Hematopoietic multipotent progenitor cell treated with erythropoietin and hydrocortisone succinate and interleukin-3 and kit ligand, for 6 days (in vitro differentiated cells): ENCODE data around the gene PTN.

ENCODE experiments used
- DNase-seq: peaks from one replicate; pipeline ENCODE4 v3.0.0-alpha.2; 2015

Gene PTN, protein sequence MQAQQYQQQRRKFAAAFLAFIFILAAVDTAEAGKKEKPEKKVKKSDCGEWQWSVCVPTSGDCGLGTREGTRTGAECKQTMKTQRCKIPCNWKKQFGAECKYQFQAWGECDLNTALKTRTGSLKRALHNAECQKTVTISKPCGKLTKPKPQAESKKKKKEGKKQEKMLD

DNA sequence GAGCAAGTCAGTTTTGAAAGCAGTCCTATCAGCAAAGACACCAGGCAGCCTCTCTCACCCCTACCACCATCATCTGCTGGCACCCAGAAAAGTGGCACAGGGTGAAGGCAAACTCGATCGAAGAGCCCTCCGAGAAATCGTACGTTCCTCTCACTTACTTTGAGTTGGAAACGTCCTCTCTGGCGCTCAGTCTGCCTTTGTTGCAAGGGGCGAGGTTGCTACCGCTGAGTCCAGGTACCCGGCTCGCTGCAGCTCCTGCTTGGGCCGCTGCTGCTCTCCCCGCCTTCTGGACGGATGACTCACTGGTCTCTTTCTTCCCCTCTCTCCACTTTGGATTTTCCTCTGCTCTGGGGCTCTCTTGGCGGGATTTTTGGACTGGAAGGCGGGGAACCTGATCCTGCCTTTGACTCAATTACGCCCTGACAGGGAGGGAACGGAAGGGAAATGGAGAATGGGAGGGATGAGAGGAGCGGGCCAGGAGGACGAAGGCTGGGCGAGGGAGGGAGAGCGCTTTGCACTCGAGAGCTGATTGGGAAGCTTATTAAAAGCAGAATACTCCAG, at the start of gene PTN:
PTN (minus strand) TSS at position 453 of the 561 bp plus-strand sequence. CDS start 88,760 bp downstream, outside the sequence.
- no peak for DNase-seq

DNA sequence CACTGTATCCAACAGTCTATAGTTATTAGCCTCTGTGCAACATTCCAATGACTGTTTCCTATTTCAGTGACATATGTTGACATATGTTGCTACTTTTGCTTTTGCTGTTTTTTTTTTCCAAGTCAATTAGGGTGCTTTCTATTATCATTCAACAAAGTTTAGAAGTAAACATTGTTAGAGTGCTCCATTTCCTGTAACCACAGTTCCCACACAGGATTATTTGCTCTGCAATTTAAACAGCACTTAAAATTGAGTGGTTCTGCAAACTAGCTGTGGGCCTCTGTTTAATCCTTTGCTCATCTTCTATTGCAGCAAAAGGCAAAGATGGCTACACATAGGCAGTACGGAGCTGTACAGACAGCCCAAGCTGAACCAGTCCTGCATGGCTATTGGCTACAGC, 46.5 kb upstream of the PTN start:
- no peak for DNase-seq

DNA sequence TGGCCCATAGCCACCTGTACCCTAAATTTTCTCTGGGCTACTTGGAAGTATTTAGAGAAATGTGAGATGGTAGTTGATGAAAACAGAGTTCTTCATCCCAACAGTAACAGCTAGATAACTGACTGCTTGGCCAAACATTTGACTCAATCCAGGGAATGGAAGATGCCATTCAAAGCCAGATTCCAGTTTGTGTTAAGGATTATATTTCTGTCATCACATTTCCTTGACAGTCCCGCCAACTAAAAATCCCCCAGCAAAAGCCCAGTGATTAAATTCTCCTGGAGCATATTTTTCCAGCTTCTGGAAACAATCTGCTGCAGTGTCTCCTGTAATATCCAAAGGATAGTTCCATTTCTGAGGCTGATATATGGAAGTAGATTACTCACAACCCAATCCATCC, 45.4 kb upstream of the PTN start:
- no peak for DNase-seq

DNA sequence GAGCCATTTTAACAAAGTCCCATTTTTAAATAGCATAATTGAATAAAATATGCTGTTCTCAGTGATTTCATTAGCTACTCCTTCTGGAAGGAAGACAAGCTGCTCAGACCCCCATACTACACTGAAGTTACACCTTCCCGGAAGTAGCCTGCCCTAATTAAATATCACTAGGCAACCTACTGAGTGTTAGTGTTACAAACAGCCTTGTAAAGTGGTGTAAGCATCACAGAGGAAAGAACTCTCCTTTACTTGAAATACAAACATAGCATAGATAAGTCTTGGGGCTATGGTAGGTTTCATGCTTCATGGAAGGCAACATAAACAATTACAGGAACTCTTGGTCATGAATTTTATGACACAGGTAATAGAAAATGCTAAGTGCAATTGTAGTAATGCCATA, 43.4 kb upstream of the PTN start:
- DNase-seq, result no peak

DNA sequence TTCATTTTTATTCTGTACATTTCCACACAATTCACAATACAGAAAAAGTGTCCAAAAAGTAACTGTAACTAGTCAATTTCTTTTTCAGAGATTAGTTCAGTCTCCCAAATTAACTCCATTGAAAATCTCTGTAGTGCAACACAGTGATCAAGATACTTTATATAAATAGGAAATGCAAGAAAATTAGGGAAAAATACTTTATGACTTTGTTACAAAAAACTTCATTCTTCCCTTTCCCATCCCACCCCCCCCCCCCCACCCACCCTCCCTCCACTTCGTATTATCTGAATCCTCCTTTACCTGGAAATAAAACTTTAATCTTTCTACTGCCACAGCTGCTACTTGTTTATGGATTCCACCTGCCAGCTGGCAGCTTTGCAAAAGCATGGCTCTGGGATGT, 37.5 kb upstream of the PTN start:
- no peak for DNase-seq

DNA sequence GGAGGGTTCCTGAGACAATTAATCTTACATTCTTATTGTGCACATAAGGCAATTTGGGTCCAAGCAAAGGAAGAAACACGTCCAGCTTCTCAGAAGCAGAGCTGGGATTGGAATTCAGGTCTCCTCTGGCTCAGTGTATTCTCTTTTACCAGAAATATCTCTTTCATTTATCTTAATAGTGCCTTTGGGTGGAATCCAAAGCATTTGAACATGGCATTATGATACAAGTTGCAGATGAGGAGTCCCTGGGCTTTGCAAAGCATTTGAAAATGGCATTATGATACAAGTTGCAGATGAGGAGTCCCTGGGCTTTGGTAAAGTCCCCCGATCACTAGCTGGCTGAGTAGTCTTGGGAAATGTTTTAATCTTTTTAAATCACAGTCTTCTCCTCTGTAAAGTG, 30.0 kb upstream of the PTN start:
- no peak for DNase-seq

DNA sequence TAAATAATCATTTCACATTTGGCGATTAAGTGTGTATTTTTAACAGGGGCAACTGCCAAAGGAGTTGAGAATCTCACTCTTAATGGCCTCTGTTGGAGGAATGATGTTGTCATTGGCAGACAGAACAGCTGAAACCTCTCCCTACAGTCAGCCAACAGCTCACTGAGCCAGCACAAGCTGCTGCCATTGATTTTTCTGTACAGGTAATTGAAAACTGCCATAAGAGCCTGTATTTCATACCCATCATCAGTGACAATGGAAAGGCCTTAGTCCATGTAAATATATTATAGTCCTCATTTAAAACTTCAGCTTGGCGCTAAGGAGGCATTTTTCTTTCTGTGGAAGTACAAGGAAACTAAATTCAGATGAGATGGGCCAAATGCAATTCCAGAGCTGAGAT, 28.1 kb upstream of the PTN start:
- no peak for DNase-seq

DNA sequence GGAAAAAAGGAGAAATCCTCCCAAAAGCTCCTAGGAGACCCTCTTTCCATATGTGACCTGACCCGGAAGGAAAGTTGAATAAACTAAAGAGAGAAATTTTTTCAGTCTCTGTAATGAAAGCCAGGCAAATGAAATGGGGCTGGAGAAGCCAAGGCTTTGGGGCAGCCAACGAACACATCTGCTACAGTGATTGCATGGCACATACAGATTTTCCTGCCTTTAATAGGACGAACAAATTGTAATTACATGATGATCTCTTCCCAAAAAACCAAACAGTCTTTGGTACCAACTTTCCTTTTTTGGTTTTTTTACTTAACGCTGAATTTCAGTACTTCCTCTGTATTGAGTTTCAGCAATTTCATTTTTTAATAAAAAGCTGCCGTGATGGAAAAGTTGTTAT, 23.5 kb upstream of the PTN start:
- no peak for DNase-seq

DNA sequence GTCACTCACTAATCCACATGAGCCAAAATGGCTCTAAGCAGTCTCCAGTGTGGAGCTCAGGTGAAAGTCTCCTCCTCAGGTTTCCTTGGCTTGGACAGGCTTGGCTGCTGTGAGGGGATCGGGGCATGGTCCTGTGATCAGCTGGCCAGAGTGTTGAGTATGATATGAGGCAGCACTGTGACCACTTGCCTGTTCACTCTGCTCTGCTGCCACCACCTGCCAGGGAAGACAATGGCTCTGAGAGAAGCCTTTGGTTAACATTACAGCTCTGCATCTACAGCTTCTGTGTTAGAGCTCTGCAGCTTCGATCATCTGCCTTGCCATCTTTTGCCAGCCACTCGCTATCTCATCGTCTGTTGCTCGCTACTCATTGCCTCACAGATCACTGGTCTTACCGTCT, 20.1 kb upstream of the PTN start:
- DNase-seq, result no peak

DNA sequence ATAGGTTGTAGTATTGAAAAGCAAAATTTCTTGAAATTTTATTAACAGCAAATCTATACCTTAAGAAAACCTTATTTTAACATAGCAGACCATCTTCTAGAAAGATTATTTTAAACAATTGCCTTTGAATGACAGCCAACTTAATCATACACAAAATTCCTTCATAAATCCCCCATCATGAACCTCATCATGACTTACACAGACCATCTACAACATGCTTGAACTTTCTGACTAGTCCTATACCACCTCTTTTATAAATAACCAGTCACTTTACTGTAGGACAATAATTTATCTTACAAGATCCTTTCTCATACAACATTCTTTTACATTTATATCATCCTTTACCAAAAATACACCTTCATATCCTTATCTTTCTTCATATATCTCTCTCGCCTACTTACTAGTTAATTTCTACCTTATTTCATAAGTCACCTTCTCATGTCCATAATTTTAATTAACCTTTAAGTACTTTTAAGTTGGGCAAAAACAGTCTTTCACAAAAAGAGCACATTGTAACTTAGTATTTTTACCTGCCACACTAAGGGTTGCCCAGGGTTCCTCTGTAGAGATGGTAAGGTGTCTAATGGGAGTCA, 16.6 kb upstream of the PTN start:
- peak; percentile 22 for DNase-seq

DNA sequence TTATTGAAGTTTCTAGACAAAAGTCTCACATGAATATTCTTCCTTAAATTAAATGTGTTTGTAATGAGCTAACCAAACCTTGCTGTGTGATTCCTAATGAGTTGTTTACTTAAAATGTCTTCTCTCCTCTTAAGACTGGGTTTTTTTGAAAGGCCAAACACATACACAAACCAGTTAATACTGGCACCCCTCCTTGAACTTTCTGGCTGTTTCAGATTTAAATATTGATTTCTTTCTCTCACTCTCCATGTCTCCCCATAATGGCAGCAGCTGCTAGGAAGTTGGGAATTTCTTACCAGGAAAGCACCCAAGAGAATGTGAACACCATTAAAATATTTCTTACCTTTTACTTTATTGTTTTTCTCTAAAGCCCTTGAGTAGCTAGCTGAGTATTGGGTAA, 11.4 kb upstream of the PTN start:
- no peak for DNase-seq

DNA sequence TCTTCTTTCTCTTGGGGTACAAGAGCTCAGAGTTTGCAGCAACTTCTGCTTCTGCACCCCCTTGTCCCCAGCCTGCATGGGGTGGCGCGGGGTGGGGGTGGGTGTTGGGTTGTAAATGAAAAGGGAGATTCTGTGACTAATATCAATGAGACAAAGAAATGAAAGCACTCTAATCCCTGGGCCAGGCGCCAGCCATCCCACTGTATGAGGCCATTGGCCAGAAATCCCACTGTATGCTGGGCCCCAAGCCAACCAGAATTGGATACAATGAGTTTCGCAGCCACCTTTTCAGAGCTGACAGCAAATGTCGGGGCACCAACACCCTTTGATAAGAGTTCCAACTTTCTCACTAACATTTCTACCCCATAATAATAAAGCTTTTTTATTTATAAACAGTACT, 10.9 kb upstream of the PTN start:
- no peak for DNase-seq

DNA sequence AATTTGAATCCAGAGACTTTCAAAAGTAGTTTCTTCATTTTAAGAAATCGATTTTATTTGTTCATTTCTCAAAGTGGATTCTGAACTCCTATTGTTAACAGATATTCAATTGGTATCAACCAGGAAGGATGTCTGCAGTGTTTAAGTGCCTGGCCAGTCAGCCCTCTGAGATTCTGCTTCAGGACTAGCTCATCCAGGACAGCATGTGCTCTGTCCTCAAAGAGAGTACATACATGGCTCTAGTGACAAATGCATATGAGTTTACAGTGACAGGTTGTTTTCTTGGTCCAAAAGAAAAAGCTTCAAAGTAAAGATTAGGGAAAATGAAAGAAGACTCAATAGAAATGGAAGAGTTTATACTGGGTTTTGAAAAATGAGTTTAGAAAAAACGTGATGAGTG, 8.4 kb upstream of the PTN start:
- no peak for DNase-seq

DNA sequence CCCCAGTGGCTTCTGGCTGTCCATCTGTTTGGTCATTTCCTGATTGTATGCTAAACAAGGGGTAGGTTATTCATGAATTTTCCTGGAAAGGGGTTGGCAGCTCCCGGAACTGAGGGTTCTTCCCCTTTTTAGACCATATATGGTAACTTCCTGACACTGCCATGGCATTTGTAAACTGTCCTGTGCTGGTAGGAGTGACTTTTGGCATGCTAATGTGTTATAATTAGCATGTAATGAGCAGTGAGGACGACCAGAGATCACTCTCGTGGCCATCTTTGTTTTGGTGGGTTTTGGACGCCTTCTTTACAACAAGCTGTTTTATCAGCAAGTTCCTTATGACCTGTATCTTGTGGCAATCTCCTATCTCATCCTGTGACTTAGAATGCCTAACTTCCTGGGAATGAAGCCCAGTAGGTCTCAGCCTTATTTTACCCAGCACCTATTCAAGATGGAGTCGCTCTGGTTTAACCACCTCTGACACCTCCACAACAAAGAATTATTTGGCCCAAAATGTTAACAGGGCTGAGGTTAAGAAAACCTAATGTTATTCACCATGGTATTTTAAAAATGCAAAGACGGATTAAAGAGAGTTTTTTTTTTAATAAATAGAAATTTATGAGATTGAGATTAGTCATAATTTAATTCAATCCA, 2.4 kb upstream of the PTN start:
- DNase-seq, result no peak

DNA sequence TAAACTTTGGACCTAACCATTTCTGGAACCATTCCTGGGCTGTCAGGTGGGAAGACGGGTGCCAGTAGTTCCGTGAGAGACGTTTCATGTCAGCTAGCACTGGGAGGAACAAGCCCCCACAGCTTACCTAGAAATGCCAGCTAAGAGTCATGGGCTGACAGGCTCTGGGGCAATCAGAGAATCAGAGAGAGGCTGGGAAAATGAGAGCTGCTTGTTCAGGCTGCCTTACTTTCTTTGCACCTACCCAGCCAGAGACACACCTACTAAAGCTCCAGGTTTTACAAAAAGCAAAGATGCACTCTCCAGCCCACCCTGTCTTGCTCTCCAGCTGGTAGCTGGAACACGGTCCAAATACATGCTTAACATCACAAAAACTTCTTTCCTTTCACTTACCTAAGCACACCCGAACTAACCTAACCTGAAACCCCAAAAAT, 688 bp downstream of the PTN start:
- DNase-seq, result no peak

DNA sequence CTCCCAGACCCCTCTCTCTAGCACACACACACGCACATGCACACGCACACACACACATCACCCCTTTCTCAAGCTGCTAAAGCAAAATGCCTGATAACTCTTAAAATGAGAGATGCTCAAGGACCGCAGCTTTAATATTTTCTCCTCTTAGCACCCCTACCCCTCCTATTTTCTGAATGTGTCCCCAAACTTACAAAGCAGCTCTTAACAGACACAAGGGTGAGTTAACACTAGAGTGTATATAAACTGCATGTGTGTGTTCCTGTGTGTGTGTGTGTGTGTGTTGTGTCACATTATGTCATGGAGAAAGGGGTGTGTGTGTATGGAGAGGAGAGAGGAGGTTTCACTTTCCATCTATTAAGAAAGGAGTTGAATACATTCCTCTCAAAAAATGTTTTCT, 1.3 kb downstream of the PTN start:
- no peak for DNase-seq

DNA sequence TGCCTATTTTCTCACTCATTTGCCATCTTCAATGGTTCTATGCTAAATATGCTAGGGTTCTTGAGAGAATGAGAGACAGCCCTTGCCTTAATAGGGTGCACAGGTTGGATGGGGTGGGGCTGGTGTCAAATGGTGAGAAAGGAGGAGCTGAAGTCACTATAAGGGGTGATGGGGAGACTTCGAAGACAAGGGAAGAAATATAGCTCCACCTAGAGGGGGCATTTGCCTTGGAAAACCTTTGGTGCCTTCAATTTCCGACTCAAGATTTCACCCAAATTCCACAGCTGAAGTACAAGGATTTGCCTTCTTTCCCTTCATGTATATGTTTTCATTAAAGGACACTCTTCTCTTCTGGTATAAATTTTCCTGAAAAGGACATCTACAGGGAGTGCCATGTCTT, 5.6 kb downstream of the PTN start:
- no peak for DNase-seq

DNA sequence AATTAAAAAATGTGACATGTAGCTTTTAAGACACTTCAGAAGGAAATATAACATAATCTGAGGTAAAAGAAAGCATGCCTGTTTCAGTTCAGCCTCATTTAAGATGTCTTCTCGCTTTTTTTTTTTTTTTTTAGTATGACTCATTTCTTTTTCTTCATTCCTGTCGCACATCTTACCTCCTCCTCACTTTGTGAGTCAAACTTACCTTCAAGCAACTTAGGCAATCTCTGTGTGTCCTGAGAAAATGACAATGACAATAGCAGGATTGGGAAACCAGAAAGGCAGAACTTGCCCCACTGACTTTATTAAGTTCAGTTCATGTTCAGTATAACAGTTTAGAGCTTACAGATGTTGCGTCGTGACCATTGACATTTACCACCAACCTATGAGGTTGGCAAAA, 7.7 kb downstream of the PTN start:
- DNase-seq, result no peak

DNA sequence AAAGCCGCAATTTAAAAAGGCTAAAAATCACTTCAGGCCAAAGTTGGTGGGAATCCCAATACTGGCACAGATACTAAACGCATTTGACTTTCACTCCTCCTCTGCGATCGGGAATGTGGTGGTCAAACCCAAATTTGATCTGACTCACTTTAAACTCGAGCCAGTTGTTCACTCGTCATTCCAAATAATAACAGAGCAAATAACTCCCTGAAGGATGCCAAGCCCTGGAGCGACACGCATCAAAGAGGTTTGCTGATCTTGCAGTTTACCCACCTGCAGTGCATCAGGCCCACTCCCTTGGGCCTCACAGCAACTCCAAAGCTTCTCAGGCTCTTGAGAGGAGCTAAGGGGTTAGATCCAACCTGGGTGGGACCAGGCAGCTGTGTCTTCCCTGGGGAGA, 12.2 kb downstream of the PTN start:
- DNase-seq, result no peak

DNA sequence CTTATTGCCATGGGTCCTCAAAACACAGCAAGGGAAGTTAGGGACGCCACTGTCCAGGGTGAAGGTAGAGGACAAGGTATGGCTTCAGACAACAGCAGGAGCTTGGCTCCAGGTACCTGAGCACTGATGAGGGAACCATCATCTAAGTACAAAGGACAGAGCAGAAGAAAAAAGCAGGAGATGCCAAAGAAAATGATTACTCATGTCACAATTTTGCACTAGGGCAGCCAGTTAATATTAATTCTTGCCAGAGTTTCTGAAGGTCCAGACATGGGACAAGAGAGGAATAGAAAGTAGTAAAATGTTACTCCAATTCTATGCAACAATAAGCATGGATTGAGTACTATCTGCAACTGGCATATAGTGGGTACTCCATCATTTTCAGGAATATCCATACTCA, 14.1 kb downstream of the PTN start:
- DNase-seq, result no peak

DNA sequence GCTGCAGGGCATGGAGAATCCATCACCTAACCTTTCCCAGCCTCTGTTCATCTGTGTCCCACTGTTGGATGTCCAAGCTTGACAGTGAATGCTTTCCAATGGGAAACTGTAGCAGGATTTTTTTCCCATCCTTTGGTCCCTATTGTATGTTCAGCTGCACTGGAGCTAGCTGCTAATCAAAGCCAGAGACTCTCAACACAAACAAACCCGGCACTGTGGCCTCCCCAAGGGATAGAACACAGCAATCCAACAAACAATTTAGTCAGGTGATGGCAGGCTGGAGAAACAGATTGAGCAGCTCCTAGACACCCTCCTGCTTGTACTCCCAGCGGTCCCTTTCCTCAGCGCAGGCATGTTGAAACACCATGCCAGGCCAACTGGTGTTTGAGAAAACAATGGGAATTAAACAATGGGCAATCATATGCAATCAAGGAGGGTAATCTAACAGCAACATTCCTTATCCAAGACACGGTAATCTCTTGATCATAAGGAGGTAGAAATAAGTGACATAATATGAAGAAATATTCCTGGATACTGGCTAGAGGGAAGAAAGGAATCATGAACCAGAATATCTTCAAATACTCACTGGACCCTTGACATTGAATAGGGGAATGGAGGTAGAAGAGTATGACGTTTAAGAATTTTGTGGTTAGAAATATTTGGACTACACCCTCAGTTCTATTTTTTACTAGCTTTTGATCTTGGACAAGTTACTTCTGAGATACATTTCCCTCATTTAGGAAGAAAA, 15.0 kb downstream of the PTN start:
- no peak for DNase-seq

DNA sequence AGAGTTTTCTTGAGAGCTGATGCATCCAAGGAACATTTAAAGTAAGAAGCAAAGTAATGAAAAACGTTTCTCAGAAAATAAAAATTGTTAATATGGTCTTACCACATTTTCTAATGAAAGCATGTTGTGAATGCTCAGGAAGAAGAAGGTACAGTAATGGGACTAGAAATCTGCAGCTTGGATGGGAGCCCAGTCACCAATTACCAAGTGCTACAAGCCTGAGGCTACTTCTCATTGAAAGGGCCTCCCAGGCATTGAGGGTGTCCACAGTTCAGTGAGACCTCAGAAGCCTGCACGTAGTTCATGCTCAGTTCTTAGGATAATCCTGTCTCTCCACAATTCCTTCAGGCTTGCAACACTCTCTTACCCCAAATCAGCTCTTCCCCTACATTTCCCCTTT, 17.6 kb downstream of the PTN start:
- DNase-seq, result no peak

DNA sequence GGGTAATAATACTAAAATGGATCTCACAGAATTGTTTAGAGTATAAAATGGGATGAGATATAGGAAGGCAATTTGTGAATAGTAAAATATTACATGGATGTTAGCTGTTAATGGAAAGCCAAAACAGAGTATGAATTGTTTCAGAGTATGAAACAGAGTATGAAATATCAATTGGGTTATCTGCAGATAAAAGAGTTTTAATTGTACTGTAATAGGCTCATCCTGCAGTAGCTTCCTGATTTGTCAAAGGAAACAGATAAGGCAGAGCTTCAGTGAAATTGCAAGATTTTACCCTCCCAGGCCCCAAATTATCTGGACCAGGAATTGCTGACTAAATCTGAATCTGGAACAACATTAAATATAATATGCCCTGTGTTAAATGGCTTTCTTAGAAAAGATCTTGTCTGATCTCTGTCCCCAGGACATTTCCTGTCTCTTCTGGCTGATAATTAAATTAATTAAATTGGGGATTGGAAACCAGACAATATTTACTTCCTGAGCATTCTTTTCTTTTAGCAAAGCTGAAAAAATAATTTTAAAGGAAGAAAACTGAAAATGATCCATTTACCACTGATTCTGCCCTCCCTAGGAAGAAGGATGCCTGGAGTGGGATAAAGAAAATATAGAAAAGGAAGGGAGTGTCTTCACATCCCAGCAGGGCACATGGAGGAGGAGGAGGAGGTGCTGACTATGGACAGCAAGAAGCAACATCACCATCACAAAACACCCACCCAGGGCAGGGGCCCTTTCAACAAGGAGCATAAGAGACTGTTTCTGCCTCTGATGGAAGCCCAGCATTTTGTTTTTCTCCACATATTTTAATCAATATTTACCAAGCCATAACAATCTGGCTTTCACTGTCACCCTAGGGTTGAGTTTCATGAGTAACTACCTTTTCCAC, 18.5 kb downstream of the PTN start:
- no peak for DNase-seq
